ENCODE results near the gene TRIM17.

Gene TRIM17

GRCh38 chr1:228400692-228401454, 15.8 kb downstream of the TRIM17 start:
- DNase-seq (ENCODE audit: low spot score) = no peak

- no peak for DNase-seq (ENCODE audit: low spot score)
Observed at GRCh38 chr1:228400237-228400651, 16.4 kb downstream of the TRIM17 start.

- DNase-seq (ENCODE audit: low spot score) = no peak
Observed at GRCh38 chr1:228399531-228400236, 17.0 kb downstream of the TRIM17 start.

- DNase-seq (ENCODE audit: low spot score) = no peak
Observed at GRCh38 chr1:228398741-228399461, 17.8 kb downstream of the TRIM17 start.

- no peak for DNase-seq (ENCODE audit: low spot score)
Observed at GRCh38 chr1:228397966-228398365, 18.7 kb downstream of the TRIM17 start.

GRCh38 chr1:228396770-228397662, 19.6 kb downstream of the TRIM17 start:
- no peak for DNase-seq (ENCODE audit: low spot score)

- no peak for DNase-seq (ENCODE audit: low spot score)
Observed at GRCh38 chr1:228394571-228395394, 21.9 kb downstream of the TRIM17 start.

GRCh38 chr1:228393811-228394570, 22.7 kb downstream of the TRIM17 start:
- no peak for DNase-seq (ENCODE audit: low spot score)

- no peak for DNase-seq (ENCODE audit: low spot score)
Observed at GRCh38 chr1:228393268-228393701, 23.4 kb downstream of the TRIM17 start.

GRCh38 chr1:228392111-228392936, 24.3 kb downstream of the TRIM17 start:
- no peak for DNase-seq (ENCODE audit: low spot score)

- no peak for DNase-seq (ENCODE audit: low spot score)
Observed at GRCh38 chr1:228391411-228392020, 25.1 kb downstream of the TRIM17 start.

GRCh38 chr1:228390649-228391048, 26.0 kb downstream of the TRIM17 start:
- no peak for DNase-seq (ENCODE audit: low spot score)

- no peak for DNase-seq (ENCODE audit: low spot score)
Observed at GRCh38 chr1:228387321-228387720, 29.3 kb downstream of the TRIM17 start.

- DNase-seq (ENCODE audit: low spot score) = no peak
Observed at GRCh38 chr1:228385232-228385631, 31.4 kb downstream of the TRIM17 start.

GRCh38 chr1:228383773-228384172, 32.9 kb downstream of the TRIM17 start:
- DNase-seq (ENCODE audit: low spot score) = no peak

GRCh38 chr1:228381356-228381755, 35.3 kb downstream of the TRIM17 start:
- DNase-seq (ENCODE audit: low spot score) = no peak

- no peak for DNase-seq (ENCODE audit: low spot score)
Observed at GRCh38 chr1:228379666-228380065, 37.0 kb downstream of the TRIM17 start.

- no peak for DNase-seq (ENCODE audit: low spot score)
Observed at GRCh38 chr1:228378873-228379460, 37.7 kb downstream of the TRIM17 start.
